Erythroblast (primary cell): ENCODE data around the gene SORL1.

Experiments
- GATA1 ChIP-seq: IDR thresholded peaks from 2 replicates; pipeline ENCODE4 v1.6.1; 2011; ENCODE audit warnings: low read depth, mild to moderate bottlenecking, control low read depth, low read length, moderate library complexity
- POLR2A ChIP-seq: IDR thresholded peaks from 2 replicates; pipeline ENCODE4 v1.6.1; 2011; ENCODE audit warnings: mild to moderate bottlenecking, low read length

GRCh38 chr11:121408830-121409229 is 43.3 kb upstream of the SORL1 start:
- TF ChIP-seq POLR2A (no peak), GATA1 (no peak)
